IPS-11a (cell line): ENCODE measurements around the gene RAD18.

Source experiments
- H3K4me3 ChIP-seq: one replicate; pipeline ENCODE4 v1.5.1; 2013; ENCODE audit warnings: low read depth, low read length, control low read depth

RAD18 gene

DNA sequence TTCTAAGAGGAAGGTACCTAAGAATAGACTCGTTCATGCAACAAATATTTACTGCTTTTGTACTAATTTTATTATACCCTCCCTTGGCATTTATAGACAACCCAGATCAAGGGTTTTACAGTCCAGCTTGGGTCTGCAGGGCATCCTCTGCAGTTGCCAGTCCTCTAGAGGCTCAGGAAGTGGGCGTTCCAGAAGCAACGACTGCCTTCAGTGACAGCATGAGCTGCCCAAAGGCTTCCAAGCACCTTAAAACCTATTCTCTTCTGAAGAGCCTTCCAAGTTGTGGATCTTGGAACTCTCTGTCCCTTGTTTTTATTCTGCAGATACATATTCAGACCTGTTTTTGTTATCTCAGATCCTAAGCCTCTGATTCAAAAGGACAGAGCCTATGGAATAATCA lies 95.6 kb downstream of the RAD18 start:
- H3K4me3 ChIP-seq, result no peak overlapping the region

GRCh38 chr3:8865697-8866096 lies 97.6 kb downstream of the RAD18 start:
- H3K4me3 ChIP-seq, result no peak overlapping the region

- H3K4me3 ChIP-seq, result no peak overlapping the region
Observed at GRCh38 chr3:8864402-8865350, 98.6 kb downstream of the RAD18 start.

GRCh38 chr3:8863891-8864290 lies 99.4 kb downstream of the RAD18 start:
- no peak overlapping the region for H3K4me3 ChIP-seq

DNA sequence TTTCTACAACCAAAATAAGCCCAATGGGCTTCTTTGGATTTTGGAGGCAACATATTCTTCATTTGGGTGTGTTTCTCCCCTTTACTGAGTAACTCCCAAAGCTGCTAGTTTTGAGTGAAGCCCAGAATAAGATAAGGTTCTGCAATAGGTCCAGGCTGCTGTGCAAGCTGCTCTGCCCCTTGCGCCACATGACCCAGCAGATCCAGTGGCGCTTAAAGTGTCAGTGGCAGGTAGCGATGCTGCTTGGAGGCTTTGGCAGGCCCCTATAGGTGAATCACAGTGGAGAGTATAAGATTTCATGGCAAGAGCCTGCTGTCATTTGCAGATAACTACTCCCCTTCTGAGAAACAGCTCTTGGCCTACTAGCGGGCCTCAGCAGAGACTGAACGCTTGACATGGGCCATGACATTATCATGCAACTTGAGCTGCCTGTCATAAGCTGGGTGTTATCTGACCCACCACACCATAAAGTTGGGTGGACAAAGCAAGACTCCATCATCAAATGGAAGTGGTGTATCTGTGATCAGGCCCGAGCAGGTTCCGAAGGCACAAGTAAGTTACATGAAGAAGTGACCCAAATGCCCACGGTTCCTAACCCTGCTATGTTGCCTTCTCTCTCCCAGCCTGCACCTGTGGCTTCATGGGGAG lies 105.4 kb downstream of the RAD18 start:
- no peak overlapping the region for H3K4me3 ChIP-seq

DNA sequence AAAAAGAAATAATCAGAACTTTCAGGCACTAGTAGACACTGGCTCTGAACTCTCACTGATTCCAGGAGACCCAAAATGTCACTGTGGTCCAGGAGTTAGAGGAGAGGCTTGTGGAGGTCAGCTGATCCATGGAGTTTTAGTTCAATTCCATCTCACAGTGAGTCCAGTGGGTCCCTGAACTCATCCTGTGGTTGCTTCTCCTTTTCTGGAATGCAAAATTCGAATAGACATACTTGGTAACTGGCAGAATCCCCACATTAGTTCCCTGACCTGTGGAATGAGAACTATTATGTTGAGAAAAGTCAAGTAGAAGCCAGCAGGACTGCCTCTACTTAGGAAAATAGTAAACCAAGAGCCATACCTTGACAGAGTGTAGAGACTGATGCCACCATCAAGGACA lies 106.6 kb downstream of the RAD18 start:
- H3K4me3 ChIP-seq, result no peak overlapping the region

DNA sequence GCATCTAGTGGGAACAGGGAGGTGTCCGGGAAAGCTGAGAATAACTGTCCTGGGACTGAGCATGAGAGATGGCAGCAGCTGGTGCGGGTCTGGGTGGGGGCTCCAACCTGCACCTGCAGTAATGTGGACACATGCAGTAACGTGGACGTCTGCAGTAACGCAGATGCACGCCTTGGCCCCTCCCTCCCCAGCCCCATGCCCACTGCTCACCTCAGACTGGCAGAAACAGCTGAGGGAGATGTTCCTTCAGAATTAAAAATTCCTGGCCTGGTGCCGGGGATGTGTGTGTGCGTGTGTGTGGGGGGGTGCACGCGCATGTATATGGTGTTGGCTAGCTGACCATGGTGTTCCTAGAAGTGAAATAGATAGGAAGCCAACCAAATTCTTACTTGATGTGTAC lies 107.2 kb downstream of the RAD18 start:
- H3K4me3 ChIP-seq, result no peak overlapping the region

DNA sequence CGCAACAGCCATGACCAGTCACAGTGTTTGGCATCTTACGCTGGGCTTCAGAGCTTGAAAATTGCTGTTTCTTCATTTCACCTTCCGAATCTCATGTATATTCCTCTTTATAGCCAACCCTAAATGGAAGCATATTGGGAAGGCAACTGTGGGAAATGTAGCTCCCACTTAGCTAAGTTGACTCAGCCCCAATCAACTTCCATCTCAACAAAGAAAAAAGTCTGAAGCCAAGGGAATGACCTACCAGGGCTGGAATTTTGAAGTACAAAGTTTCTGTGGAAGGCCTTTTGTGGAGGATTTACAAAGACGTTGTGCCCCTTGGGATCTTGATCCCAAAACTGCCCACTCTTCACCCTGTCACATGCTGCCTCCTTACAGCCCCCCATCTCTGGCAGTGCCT lies 108.6 kb downstream of the RAD18 start:
- no peak overlapping the region for H3K4me3 ChIP-seq

- no peak overlapping the region for H3K4me3 ChIP-seq
Observed at GRCh38 chr3:8853081-8853480, 110.2 kb downstream of the RAD18 start.

DNA sequence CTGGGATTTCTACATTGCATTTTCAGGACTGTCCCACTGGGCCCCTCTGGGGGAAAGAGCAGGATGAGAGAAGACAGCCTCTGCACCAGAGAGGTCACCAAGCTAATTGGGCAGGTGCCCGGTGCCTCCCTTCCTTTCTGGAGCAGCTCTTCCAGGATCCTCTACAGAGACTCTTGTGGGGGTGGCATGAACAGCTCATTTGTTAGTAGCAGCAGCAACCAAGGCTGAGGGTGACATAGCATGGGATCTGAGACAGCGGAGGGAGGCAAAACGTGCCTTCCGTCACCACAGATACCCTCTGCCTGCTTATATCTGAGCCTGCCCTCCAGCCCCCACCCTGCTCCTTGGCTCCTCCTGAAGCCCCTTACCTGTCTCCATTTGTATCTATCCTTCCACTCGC lies 110.8 kb downstream of the RAD18 start:
- H3K4me3 ChIP-seq, result no peak overlapping the region

- no peak overlapping the region for H3K4me3 ChIP-seq
Observed at GRCh38 chr3:8851703-8852102, 111.6 kb downstream of the RAD18 start.

GRCh38 chr3:8848696-8849131 lies 114.6 kb downstream of the RAD18 start:
- no peak overlapping the region for H3K4me3 ChIP-seq

DNA sequence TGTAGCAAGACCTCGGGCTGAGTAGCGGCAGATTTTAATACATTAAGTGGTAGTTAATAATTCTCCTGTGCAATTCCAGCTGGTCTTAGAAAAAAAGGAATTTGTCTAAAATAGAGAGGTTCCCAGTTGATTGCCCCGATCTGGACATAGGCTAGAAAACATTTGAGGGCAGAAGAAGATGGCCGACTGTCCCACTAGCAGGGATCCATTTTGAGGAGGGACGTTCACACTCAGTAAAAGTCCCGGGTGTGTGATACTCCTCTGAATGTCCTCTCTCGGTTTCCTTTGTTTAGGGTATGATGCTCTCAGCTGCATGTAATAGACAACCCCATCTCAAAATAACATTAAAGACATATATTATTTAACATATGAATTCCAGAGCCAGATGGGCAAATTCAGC lies 116.0 kb downstream of the RAD18 start:
- H3K4me3 ChIP-seq, result no peak overlapping the region

DNA sequence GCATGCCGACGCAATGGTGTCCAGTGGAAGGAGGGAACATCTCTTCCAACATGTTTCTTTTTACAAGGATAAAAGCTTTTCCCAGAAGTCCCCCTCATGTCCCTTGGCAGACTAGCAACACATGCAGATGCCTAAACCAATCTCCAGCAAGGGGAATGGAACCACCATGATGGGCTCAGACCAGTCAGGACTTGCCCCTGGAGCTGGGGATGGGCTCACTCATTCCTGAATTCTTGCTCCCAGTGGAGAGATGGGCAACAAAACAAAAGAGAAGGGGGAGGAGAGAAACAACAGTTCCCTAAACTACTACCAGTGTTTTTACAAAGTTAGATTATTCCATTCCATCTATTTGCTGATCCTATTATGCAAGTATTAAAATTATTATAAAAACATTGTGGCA lies 117.1 kb downstream of the RAD18 start:
- H3K4me3 ChIP-seq, result no peak overlapping the region

- no peak overlapping the region for H3K4me3 ChIP-seq
Observed at GRCh38 chr3:8845641-8846040, 117.6 kb downstream of the RAD18 start.

DNA sequence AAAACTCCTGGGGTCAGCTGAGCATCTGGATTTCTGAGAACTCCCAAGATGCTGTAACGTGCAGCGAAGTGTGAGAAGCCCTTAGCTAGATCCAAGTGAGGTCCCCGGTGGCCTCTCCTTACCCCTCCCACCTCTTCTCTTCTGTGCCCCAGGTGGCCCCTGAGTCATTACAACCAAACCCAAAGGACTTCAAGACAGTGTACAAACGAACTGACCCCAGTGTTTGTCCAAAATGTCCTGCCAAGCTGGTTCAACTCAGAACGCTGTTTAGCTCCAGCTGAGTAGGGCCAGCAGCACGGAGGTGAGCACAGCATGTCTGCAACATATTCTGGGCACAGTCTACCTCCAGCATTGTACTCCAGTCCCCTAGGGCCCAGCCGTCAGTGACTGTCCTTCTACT lies 119.9 kb downstream of the RAD18 start:
- H3K4me3 ChIP-seq, result no peak overlapping the region

GRCh38 chr3:8842293-8842692 lies 121.0 kb downstream of the RAD18 start:
- H3K4me3 ChIP-seq, result no peak overlapping the region

- no peak overlapping the region for H3K4me3 ChIP-seq
Observed at GRCh38 chr3:8841472-8841871, 121.8 kb downstream of the RAD18 start.

GRCh38 chr3:8840556-8840955 lies 122.7 kb downstream of the RAD18 start:
- H3K4me3 ChIP-seq, result no peak overlapping the region

DNA sequence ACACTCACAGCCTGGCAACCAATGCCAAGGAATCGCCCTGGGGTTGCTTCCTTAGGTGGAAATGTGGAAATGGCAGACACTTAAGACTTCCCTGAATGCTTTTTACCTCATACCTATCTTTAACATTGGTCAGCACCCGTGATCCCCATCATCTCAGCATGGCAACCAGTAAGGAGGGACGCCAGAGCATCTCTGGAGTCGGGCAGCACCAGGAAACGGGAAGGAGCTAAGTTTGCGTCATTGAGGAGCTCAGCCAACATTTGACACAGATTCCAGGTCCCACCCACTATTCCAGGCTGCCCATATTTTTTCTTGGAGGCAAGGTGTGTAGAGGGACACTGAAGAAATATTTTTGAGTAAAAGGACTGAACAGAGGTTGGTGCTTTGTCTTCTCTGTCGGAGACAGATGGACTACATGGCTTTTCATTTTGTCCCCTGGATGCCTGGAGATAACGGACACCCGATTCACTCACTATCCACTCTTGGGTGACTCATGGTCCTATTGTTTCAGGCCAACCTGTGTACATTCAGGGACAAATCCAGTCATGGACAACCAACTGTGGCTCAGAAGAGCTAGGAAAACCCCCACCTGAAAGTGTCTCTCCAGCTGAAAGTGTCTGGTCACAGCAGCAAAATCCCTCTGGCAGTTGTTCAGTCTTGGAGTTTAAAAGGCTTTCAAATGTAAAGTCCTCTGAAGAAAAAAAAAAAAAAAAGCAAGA lies 123.5 kb downstream of the RAD18 start:
- H3K4me3 ChIP-seq, result no peak overlapping the region

DNA sequence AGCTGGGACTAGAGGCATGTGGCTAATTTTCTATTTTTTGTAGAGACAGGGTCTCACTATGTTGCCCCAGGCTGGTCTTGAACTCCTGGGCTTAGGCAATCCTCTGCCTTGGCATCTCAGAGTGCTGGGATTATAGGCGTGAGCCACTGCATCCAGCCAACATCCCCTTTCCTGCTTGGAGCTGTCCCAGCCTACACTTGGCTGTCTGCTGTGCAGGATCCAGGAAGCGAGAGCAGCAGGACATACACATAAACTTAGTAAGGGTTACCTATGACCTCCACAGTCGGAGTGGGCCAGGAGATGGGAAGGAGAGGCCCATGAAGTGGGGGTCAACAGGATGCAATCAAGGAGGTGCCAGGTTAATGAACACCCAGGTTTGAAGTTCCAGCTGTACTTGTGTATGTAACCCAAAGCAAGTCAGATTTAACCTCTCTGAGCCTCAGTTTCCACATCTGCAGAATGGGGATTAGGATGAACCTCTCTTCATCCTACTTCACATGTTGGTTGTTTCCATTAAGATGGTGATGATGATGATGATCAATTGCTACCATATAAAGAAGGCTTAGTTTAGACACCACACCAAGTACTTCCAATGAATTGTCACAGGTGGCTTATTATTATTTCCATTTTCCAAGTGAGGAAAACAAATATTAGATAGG lies 124.4 kb downstream of the RAD18 start:
- H3K4me3 ChIP-seq, result no peak overlapping the region
